NCI-H1930 (cell line): ENCODE results near the gene ZNF611.
"Not testable (repeated sequence)": the region's sequence is repeated elsewhere in the genome, so short reads cannot be mapped to it uniquely, and the experiment has no call there.

Experiments
- DNase-seq, 2 experiments: peaks; one replicate each; lab custom pipeline; 2025; lab: John Stamatoyannopoulos, UW

Gene ZNF611

DNA sequence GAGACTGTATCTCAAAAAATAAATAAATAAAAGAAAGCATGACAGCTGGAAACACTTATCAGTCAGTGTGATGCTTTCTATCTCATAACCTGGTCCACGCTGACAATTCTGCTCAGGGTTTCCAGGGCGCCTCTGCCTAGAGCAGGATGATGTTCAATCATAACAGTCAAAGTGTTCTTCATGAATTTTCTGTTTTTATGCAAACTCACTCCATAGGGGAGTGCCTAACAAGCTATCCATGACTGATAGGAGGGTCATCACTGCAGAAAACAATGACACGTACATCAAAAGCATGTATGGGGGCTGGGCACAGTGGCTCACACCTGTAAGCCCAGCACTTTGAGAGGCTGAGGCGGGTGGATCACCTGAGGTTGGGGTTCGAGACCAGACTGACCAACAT, 55.2 kb downstream of the ZNF611 start:
- DNase-seq: no peak

DNA sequence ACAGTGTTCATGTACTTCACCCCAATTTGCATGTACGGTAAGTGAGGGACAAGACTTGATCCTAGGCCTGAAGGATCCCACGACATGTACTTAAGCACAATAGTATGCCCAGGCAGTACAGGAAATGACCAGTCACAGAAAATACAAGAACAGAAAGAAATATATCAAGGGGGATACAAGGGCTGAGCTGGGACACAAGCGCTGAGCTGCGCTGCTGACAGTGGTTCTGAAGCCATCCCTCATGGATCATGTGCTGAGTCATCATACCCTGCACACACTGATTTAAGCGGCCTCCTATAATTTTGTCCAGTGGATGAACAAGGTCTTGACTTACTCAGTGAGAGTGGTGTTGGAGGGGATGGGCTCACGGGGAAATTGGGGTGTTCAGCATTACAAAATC, 59.6 kb downstream of the ZNF611 start:
- DNase-seq: not testable (repeated sequence)

- no peak for DNase-seq
These were observed 61.8 kb downstream of the ZNF611 start for GRCh38 chr19:52673014-52673413.

- no peak for DNase-seq
These were observed 64.8 kb downstream of the ZNF611 start for GRCh38 chr19:52670046-52670445.

DNA sequence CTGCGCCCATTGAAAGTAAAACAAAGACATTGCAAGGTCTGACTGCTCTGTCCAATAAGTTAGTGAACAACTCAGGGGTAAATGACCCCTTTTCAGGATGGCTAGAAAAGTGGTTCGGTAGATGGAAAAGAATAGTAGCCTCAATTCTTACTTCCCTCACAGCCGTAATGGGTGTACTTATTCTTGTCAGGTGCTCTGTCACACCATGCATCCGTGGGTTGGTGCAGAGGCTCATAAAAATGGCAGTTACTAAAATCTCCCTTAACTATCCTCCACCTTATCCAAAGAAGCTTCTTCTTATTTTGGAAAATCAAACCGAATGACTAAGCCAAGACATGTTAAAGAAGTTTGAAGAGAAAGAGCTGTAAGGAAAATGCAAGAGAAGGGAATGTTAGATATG, 65.3 kb downstream of the ZNF611 start:
- no peak for DNase-seq

DNA sequence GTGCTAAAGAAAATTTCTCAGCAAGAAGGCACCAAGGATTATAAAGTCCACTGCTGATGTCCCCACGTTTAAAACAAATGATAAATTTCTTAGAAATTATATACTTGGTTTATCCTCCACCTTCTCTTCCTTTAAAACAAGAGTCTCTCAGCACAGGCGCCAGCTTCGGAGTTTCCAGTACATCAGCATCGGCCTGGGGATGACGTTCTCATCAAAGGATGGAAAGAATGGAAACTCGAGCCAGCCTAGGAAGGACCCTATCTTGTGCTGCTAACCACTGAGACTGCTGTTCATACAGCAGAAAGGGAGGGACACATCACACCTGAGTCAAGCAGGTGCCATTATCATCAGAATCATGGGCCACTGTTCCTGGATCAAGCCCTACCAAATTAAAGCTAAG, 66.9 kb downstream of the ZNF611 start:
- DNase-seq: no peak

GRCh38 chr19:52666506-52666905, 68.3 kb downstream of the ZNF611 start:
- no peak for DNase-seq

DNA sequence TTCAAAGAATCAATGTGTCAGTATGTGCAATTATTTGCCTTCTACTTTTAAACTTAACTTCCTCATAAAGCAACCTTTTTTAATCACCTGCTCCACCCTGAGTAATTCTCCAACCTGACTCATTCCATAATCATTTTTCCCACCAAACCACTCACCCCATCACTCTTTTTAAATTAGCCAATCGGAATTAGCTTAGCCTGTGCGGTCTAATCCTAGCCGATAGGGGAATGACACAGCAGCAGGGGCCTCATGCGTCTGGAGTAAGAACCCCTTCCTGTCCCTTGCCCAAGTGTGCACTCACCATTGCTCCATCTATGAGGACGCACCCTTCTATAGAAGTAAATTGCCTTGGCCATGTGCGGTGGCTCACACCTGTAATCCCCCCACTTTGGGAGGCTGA, 69.3 kb downstream of the ZNF611 start:
- no peak for DNase-seq

GRCh38 chr19:52665027-52665426, 69.8 kb downstream of the ZNF611 start:
- DNase-seq: no peak

DNA sequence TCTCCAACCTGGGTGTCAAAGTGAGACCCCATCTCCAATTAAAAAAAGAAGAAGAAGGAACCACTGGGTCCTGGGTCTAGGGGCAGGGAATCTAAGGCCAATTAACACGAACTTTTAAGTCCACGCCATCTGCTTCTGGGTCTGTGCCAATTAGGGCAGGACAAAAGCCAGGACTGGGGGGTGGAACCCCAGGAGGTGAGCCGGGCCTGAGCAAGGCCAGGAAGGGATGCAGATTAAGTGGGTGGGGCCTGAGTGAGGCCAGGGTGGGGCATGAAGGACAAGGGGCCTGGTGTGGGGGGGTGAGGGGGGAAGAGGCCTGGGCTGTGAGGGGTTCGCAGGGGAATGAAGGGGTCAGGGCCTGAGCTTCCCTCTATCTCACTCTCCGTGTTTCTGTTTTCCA, 70.4 kb downstream of the ZNF611 start:
- no peak for DNase-seq

- DNase-seq: no peak
These were observed 72.2 kb downstream of the ZNF611 start for GRCh38 chr19:52662631-52663030.

DNA sequence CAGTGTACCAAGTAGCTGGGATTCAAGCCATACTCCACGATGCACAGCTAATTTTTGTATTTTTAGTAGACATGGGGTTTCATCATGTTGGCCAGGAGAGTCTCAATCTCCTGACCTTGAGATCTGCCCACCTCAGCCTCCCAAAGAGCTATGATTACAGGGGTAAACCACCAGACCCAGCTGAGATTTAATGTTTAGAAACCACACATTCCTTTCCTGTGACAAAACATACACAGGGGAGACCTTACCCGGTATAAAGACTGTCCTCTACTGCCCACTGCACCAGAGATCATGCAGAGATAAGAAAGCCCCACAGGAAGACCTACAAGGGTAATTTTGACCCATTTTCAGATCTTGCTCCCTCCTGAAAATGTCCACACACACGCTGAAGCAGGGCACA, 73.9 kb downstream of the ZNF611 start:
- DNase-seq: no peak

DNA sequence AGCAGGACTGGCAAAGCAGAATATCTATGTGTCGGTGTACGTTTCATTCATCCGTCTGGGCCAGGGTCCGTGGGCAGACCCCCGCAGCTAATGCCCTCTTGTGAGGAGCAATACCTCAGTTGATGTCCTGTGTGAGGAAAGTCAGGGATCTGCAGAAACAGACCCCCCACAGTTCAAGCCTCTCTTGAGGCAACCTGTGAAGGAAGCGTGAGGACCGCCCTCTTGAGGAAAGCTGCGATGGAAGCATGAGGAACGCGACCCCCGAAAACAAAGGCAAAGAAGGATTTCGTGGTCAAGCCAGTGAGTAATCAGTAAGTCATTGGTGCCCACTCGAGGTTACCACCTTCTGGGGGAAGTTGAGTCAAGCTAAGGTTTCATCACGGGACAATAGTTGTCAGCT, 75.8 kb downstream of the ZNF611 start:
- no peak for DNase-seq

DNA sequence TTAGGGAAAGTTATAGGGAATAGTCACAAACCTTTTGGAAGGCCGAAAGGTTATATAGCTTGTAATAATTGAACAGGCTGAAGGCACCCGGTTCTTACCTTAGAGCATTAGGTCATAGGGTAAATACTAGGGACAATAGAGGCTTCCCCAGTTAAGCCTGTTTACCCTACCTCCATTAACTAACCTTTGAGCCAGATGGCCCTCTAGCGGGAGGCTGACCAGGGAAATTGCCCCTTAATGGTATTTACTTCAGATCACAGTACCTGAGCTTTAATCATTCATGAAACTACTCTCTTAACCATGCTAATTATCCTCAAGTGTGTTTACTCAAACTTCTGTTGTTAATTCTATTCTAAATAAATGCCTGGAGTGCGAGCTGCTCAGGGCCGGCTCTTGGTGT, 76.2 kb downstream of the ZNF611 start:
- DNase-seq: no peak

DNA sequence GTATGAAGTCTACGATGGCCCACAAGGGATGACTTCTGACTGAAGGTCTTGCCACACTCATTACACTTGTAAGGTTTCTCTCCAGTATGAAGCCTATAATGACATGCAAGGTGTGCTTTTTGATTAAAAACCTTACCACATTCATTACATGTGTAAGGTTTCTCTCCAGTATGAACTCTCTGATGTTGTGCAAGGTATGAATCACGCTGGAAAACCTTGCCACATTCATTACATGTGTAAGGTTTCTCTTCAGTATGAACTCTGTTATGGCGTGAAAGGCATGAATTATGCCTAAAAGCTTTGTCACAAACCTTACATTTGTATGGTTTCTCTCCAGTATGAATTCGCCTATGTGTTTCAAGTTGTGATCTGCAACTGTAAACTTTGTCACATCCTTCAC, 81.7 kb downstream of the ZNF611 start:
- no peak for DNase-seq
